HepG2 (cell line): ENCODE measurements around the gene PPFIA3. TPM values are rescaled to one million over a fixed set of nuclear protein-coding genes. Genes with fewer than 3 reads are reported as not detected.

Experiments used
- AGO2 ChIP-seq: fragments of 200-400 bp; formaldehyde crosslinking; optimal IDR thresholded peaks from 2 replicates; pipeline ENCODE3; 2017; ENCODE audit warnings: mild to moderate bottlenecking, low read depth, low read length, moderate library complexity
- ATM ChIP-seq: fragments of 450-650 bp; IDR thresholded peaks from 2 replicates; pipeline ENCODE4 v1.7.1; 2017; ENCODE audit warnings: mild to moderate bottlenecking, borderline replicate concordance
- CHD2 ChIP-seq: IDR thresholded peaks from 2 replicates; pipeline ENCODE4 v1.6.1; 2011; ENCODE audit warnings: low read depth, low read length, improper control_type of control experiment
- GFI1 ChIP-seq: sonication (generic); formaldehyde crosslinking; IDR thresholded peaks from 2 replicates; pipeline ENCODE4 v1.5.0; 2020; ENCODE audit warnings: missing genetic modification reagents, mild to moderate bottlenecking, borderline replicate concordance
- IRF2 ChIP-seq: IDR thresholded peaks from 2 replicates; pipeline ENCODE4 v1.6.1; 2018; ENCODE audit warnings: missing genetic modification reagents, missing compliant biosample characterization
- KAT8 ChIP-seq: IDR thresholded peaks from 2 replicates; pipeline ENCODE4 v1.6.1; 2016; ENCODE audit warnings: missing genetic modification reagents, missing compliant biosample characterization
- KLF12 ChIP-seq: sonication (generic); formaldehyde crosslinking; IDR thresholded peaks from 2 replicates; pipeline ENCODE4 v1.4.0; 2020; ENCODE audit warnings: missing genetic modification reagents, borderline replicate concordance
- REL ChIP-seq: sonication (generic); formaldehyde crosslinking; conservative IDR thresholded peaks from 2 replicates; pipeline ENCODE4 v1.8.0; 2022; ENCODE audit warnings: mild to moderate bottlenecking, missing genetic modification reagents, moderate library complexity
- SPEN ChIP-seq: sonication (generic); formaldehyde crosslinking; IDR thresholded peaks from 2 replicates; pipeline ENCODE4 v1.5.1; 2020; ENCODE audit warnings: low read depth, mild to moderate bottlenecking, missing genetic modification reagents
- SSRP1 ChIP-seq: IDR thresholded peaks from 2 replicates; pipeline ENCODE4 v1.6.1; 2016; ENCODE audit warnings: control low read depth
- TEAD3 ChIP-seq: optimal IDR thresholded peaks from 2 replicates; pipeline ENCODE3; 2016; ENCODE audit warnings: borderline replicate concordance
- WIZ ChIP-seq: sonication (generic); formaldehyde crosslinking; IDR thresholded peaks from 2 replicates; pipeline ENCODE4 v1.5.1; 2020; ENCODE audit warnings: mild to moderate bottlenecking, missing genetic modification reagents
- ZNF326 ChIP-seq: sonication (generic); formaldehyde crosslinking; IDR thresholded peaks from 2 replicates; pipeline ENCODE4 v1.4.0; 2020; ENCODE audit warnings: missing genetic modification reagents, borderline replicate concordance
- ZNF350 ChIP-seq: sonication (generic); formaldehyde crosslinking; IDR thresholded peaks from 2 replicates; pipeline ENCODE4 v1.4.0; 2020; ENCODE audit warnings: mild to moderate bottlenecking, low read depth, missing genetic modification reagents, borderline replicate concordance
- ZNF615 ChIP-seq: sonication (generic); formaldehyde crosslinking; IDR thresholded peaks from 2 replicates; pipeline ENCODE4 v1.5.0; 2020; ENCODE audit warnings: mild to moderate bottlenecking, missing genetic modification reagents, borderline replicate concordance
- ZNF777 ChIP-seq: sonication (generic); formaldehyde crosslinking; IDR thresholded peaks from 2 replicates; pipeline ENCODE4 v1.4.0; 2020; ENCODE audit warnings: missing genetic modification reagents
- ZNF781 ChIP-seq: sonication (generic); formaldehyde crosslinking; IDR thresholded peaks from 2 replicates; pipeline ENCODE4 v1.5.1; 2020; ENCODE audit warnings: borderline replicate concordance, mild to moderate bottlenecking, missing genetic modification reagents; ENCODE audit errors: not compliant biosample characterization
- polyA plus RNA-seq, 8 experiments: library from polyadenylated mRNA; depleted of rRNA in 3 of 8; stranded (reverse) in 7 of 8; unstranded in 1 of 8; fragments of >200 nt; fragmentation: Illumina TruSeq in 4 of 8; extraction: Trizol in 4 of 8; gene quantifications; 2 replicates each; pipeline versions ENCODE4 v1.2.1 to v1.2.3, GENCODE V29; 2011 to 2016; ENCODE audit warnings: low read depth in 4 of 8, missing spikeins in 1 of 8, mixed read lengths in 1 of 8; ENCODE audit not compliant: insufficient read depth in 1 of 8
- total RNA-seq, 5 experiments: library from RNA; depleted of rRNA; stranded (reverse); fragments of >200 nt; fragmentation: Illumina TruSeq; extraction: Trizol; gene quantifications; 2 replicates each; pipeline ENCODE4 v1.2.3, GENCODE V29; 2016; ENCODE audit warnings: low read depth in 1 of 5
- TF ChIP-seq, protein P1 (sequence below): sonication (generic); formaldehyde crosslinking; IDR thresholded peaks from 2 replicates; pipeline ENCODE4 v1.4.0; 2020; ENCODE audit warnings: low read depth, missing genetic modification reagents
- TF ChIP-seq, protein P2 (sequence below), 2 experiments: fragments of 450-650 bp in 1 of 2; sonication (generic) in 1 of 2; formaldehyde crosslinking; IDR thresholded peaks; 2 replicates each; pipeline versions ENCODE4 v1.5.0 to v1.8.0; 2020 to 2022; ENCODE audit warnings: mild to moderate bottlenecking in 1 of 2, missing genetic modification reagents in 1 of 2
- TF ChIP-seq, protein P3 (sequence below): sonication (generic); formaldehyde crosslinking; IDR thresholded peaks from 2 replicates; pipeline ENCODE4 v1.4.0; 2020; ENCODE audit warnings: missing genetic modification reagents
- TF ChIP-seq, protein P4 (sequence below): sonication (generic); formaldehyde crosslinking; IDR thresholded peaks from 2 replicates; pipeline ENCODE4 v1.9.0; 2021; ENCODE audit warnings: missing genetic modification reagents, borderline replicate concordance
- TF ChIP-seq, protein P5 (sequence below): sonication (generic); formaldehyde crosslinking; IDR thresholded peaks from 2 replicates; pipeline ENCODE4 v1.8.0; 2022; ENCODE audit warnings: mild to moderate bottlenecking, missing genetic modification reagents

PPFIA3 gene
- total and polyA plus RNA-seq, 2 of the 13 experiments (the other 11 are each of a cell fraction or from before 2014, with no cell fraction given), result 6.7 to 8.6 TPM

DNA sequence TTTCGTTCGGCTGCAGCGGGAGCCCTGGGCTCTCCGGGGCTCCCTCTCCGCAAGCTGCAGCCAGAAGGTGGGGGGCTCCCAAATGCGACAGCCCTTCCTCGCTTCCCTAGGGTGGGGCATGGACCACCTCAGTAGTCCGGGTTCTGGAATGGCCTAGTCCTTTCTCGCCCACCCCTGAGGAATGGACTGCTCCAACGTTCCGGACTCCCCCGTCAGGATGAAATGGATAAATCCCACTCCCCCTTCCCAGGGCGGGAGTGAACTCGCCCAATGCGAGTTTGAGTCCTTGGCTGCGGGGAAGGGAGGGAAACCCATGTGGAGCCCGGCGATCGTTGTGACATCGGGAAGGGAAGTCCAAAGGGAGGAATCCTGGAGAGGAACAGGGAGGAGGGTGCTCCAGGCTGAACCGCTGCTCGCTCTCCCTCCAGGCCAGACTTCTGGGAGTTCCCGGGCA is 30.3 kb downstream of the PPFIA3 start (continued):
- no peak for TF ChIP-seq ATM
- no peak; the same call in 1 of the 2 replicates for TF ChIP-seq ZNF777 (CRISPR knock-in tag)
- TF ChIP-seq, protein P1, sequence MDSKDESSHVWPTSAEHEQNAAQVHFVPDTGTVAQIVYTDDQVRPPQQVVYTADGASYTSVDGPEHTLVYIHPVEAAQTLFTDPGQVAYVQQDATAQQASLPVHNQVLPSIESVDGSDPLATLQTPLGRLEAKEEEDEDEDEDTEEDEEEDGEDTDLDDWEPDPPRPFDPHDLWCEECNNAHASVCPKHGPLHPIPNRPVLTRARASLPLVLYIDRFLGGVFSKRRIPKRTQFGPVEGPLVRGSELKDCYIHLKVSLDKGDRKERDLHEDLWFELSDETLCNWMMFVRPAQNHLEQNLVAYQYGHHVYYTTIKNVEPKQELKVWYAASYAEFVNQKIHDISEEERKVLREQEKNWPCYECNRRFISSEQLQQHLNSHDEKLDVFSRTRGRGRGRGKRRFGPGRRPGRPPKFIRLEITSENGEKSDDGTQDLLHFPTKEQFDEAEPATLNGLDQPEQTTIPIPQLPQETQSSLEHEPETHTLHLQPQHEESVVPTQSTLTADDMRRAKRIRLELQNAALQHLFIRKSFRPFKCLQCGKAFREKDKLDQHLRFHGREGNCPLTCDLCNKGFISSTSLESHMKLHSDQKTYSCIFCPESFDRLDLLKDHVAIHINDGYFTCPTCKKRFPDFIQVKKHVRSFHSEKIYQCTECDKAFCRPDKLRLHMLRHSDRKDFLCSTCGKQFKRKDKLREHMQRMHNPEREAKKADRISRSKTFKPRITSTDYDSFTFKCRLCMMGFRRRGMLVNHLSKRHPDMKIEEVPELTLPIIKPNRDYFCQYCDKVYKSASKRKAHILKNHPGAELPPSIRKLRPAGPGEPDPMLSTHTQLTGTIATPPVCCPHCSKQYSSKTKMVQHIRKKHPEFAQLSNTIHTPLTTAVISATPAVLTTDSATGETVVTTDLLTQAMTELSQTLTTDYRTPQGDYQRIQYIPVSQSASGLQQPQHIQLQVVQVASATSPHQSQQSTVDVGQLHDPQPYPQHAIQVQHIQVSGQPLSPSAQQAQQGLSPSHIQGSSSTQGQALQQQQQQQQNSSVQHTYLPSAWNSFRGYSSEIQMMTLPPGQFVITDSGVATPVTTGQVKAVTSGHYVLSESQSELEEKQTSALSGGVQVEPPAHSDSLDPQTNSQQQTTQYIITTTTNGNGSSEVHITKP (CRISPR knock-in tag), result peak; percentile 97
- no peak for TF ChIP-seq CHD2
- TF ChIP-seq ZNF615 (CRISPR knock-in tag), result no peak
- TF ChIP-seq AGO2, result no peak
- TF ChIP-seq ZNF350 (CRISPR knock-in tag), result peak; percentile 67; the same call in 1 of the 2 replicates
- TF ChIP-seq, protein P2, sequence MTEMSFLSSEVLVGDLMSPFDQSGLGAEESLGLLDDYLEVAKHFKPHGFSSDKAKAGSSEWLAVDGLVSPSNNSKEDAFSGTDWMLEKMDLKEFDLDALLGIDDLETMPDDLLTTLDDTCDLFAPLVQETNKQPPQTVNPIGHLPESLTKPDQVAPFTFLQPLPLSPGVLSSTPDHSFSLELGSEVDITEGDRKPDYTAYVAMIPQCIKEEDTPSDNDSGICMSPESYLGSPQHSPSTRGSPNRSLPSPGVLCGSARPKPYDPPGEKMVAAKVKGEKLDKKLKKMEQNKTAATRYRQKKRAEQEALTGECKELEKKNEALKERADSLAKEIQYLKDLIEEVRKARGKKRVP (CRISPR knock-in tag; IDR thresholded peaks at IDR 0.05), result peak in 1 of 2 experiments; percentile 10; a peak in 1 of 4 replicates
- TF ChIP-seq SPEN (CRISPR knock-in tag), result no peak
- no peak for TF ChIP-seq KLF12 (CRISPR knock-in tag)
- TF ChIP-seq IRF2 (CRISPR knock-in tag), result no peak
- TF ChIP-seq TEAD3 (CRISPR knock-in tag), result peak; percentile 12
- TF ChIP-seq, protein P3, sequence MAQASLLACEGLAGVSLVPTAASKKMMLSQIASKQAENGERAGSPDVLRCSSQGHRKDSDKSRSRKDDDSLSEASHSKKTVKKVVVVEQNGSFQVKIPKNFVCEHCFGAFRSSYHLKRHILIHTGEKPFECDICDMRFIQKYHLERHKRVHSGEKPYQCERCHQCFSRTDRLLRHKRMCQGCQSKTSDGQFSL (CRISPR knock-in tag), result 0 out of 2 replicates have a peak, but pooled peaks have one; percentile 47
- TF ChIP-seq, protein P4, sequence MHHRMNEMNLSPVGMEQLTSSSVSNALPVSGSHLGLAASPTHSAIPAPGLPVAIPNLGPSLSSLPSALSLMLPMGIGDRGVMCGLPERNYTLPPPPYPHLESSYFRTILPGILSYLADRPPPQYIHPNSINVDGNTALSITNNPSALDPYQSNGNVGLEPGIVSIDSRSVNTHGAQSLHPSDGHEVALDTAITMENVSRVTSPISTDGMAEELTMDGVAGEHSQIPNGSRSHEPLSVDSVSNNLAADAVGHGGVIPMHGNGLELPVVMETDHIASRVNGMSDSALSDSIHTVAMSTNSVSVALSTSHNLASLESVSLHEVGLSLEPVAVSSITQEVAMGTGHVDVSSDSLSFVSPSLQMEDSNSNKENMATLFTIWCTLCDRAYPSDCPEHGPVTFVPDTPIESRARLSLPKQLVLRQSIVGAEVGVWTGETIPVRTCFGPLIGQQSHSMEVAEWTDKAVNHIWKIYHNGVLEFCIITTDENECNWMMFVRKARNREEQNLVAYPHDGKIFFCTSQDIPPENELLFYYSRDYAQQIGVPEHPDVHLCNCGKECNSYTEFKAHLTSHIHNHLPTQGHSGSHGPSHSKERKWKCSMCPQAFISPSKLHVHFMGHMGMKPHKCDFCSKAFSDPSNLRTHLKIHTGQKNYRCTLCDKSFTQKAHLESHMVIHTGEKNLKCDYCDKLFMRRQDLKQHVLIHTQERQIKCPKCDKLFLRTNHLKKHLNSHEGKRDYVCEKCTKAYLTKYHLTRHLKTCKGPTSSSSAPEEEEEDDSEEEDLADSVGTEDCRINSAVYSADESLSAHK, result 0 out of 2 replicates have a peak, but pooled peaks have one; percentile 16
- TF ChIP-seq ZNF326 (CRISPR knock-in tag), result no peak
- TF ChIP-seq ZNF781 (CRISPR knock-in tag), result peak; percentile 73
- TF ChIP-seq GFI1 (CRISPR knock-in tag), result 0 out of 2 replicates have a peak, but pooled peaks have one; percentile 9
- TF ChIP-seq WIZ (CRISPR knock-in tag), result 0 out of 2 replicates have a peak, but pooled peaks have one; percentile 27
- TF ChIP-seq REL (CRISPR knock-in tag), result 0 out of 2 replicates have a peak, but pooled peaks have one; percentile 3
- no peak for TF ChIP-seq SSRP1 (CRISPR knock-in tag)
- TF ChIP-seq, protein P5, sequence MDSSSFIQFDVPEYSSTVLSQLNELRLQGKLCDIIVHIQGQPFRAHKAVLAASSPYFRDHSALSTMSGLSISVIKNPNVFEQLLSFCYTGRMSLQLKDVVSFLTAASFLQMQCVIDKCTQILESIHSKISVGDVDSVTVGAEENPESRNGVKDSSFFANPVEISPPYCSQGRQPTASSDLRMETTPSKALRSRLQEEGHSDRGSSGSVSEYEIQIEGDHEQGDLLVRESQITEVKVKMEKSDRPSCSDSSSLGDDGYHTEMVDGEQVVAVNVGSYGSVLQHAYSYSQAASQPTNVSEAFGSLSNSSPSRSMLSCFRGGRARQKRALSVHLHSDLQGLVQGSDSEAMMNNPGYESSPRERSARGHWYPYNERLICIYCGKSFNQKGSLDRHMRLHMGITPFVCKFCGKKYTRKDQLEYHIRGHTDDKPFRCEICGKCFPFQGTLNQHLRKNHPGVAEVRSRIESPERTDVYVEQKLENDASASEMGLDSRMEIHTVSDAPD (CRISPR knock-in tag), result no peak
- peak; percentile 38 for TF ChIP-seq KAT8 (CRISPR knock-in tag)
